Esophagus mucosa (tissue), 1 donor: Measurements from ENCODE around the gene DCC. TPM values are rescaled to one million over a fixed set of nuclear protein-coding genes. Genes with fewer than 3 reads are reported as not detected.

Source experiments
- ATAC-seq: fragments of 200-7000 bp; cut with Tn5 transposase; one replicate; pipeline ENCODE4 v1.9.1; 2020
- total RNA-seq: library from RNA; stranded (reverse); gene quantifications from one replicate; pipeline ENCODE4 v1.2.4, GENCODE V29; 2023
- donor health status: DM: yes; HTN: yes; CAD: no.

The DCC gene
- total RNA-seq, 1 donor from 2014 or later, result not detected

DNA sequence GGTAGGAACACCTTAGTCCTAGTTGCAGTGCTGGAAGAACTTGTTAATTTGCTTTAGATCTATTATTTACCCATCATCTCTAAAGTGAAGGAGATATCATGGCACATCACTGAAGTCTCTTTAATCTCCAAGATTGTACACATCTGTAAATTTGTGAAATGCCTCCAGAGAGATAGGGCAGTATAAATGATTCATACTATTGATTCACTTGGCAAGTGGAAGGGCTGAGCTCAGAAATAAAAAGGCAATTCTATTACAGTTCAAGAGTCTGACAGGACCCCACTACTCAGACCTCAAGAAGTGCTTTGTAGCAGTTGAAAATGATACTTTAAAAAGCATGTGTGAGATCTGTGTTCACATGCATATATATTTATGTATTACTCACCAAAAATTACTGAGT lies 489.3 kb downstream of the DCC start:
- no peak for ATAC-seq

DNA sequence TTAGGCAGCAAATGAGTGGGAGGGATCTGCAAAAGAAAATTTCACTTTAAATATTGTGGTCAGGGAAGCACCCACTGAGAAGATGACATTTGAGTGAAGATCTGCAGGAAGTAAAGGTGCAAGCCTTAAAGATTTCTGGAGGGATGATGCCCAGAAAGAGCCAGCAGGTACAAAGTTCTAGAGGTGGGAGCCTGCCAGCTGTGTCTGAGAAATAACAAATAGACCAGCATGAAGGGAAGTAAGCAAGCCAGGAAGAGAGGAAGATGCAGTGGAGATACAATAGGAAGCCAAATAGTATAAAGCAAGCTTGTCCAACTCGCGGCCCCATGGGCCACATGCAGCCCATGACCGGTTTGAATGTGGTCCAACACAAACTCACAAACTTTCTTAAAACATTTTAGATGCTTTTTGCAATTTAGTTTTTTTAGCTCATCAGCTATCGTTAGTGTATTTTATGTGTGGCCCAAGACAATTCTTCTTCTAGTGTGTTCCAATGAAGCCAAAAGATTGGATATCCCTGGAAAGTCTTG lies 489.9 kb downstream of the DCC start:
- ATAC-seq, result no peak

DNA sequence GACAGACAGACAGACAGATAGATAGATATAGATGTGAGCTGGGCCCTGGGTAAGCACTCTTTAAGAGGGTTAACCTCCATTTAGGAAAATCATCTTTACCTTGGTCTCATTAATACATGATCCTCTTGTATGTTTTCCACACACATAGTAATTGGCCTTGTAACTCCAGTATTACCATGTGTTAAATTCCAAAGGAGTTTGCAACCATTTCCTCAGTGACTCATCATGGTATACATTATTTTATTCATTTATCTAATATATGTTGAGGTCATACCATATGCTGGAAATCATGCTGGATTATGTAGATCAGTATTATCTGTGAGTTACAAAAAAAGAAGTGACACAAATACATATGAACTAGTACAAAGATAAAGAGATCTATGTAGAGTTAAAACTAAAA lies 504.3 kb downstream of the DCC start:
- no peak for ATAC-seq

DNA sequence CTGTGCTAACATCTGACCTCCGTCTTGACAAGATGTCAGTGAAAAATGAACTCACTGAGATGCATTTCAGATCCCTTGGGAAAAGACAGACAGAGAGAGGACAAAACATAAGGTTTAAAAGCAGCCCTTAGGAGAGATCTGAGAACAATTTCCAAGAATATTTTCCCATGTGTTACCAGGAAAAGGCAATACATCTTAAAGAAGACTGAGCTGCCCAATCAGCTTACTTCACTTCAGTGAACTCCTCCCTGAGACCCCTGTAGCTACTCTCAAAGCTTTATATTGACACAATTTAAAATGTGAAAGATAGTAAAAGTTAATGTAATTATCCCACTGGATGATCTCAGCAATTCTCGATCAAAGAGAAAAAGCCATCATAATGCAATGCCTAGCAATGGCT lies 505.0 kb downstream of the DCC start:
- no peak for ATAC-seq

DNA sequence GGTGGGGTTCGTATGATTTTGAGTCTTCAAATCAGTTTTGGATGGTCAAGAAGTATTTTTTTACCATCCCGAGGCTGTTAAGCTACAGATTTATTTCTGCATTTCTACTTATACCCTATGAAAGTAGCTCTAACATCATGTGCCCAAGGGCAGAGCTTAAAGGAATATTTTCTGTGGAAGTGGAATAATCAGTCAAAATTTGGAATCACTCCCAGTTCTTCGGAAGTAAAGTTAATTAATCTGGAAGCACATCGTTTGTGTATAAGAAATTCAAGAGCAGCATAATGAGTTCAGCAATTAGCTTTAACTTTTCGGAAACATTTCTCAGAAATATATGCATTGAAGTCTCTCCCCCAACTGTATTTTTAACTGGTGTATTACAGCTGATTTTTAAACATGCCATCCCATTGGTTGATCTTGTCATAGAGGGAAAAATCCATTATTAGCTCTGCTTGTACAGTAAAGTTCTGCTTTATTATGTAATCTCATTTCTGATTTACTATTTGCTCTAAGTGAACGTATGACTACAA lies 510.1 kb downstream of the DCC start:
- ATAC-seq, result no peak

DNA sequence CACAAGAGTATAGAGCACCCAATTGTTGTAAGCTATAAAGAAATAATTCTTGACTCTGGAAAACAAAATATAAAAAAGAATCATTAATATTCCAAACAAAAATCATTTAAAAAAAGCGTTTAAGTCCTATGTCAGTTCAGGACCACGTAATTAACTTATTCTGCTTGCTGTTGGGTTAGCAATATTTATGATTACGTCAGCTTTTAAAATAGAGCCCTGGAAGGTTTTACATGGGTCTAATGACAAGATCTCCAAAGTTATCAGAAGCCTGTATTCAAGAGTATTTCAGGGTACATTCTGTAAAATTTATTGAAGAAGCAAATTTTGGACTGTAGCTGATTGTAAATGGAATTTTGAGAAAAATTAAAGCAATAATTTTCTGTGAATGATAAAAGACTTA lies 521.6 kb downstream of the DCC start:
- ATAC-seq, result no peak

DNA sequence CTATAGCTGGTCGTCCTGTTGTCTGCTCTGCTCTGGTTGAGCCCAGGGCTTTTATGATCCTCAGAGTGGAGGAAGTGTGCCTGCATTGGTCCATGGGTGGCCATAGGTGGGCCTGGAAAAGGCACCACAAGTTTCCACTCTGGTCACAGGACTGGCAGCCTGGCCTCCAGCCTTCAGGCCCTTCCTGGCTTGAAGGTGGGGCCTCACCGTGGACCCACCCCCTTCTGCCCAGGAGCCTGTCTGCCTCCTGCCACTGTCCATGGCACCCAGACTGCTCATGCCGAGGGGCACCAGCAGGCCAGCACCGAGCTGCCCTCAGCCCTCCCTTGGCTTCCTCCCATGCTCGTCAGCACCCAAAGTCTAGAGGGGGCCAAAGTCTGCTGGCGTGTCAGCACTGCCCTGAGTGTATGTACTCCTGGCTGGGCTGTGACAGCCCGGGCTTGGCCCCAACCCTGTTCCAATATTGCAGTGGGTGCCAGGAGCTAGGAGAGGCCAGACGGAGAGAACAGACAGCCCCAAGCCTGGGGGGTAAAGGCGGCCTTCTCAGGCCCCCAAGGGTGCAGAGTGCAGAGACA lies 529.4 kb downstream of the DCC start:
- ATAC-seq, result no peak

DNA sequence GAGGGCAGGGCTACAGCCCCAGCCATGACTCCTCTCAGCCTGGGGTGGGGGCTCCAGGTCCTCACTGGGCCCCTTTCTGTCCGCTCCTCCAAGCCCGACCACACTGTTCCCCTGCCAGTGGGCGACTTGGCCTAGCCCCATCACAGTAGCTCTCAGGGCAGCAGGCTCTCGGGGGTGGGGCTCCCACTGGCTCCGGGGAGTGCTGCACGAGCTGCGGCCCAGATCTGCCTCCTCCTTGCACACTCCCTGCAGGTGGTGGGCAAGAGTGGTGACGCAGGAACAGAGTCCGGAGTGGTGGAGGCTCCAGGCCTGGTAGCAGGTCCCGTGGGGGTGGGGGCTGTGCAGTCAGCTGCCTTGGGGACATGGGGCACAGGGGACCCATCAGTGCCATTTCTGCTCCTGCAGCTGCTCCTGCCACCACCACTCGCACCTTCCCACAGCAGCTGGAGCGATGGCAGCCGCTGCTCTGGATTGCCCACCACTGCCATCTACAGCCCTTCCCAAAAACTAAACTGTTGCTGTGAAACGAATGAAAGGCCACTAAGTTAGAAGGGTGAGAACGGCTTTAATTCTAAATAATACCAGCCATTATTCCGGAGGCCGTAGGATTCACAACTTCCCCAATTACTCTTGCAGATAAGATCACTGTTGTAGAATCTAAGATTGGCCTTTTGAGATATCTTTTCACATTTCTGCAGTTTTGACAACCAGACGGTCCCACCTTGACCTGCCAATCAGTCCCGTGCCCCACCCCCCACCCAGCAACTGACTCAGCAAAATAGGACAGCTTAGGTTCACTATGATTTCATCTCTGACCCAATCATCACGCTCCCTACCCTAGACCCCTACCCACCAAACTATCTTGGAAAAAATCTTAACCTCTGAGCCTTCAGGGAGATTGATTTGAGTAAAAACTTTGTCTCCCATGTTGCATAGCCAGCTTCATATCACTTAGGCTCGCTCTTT lies 530.2 kb downstream of the DCC start:
- ATAC-seq, result no peak

DNA sequence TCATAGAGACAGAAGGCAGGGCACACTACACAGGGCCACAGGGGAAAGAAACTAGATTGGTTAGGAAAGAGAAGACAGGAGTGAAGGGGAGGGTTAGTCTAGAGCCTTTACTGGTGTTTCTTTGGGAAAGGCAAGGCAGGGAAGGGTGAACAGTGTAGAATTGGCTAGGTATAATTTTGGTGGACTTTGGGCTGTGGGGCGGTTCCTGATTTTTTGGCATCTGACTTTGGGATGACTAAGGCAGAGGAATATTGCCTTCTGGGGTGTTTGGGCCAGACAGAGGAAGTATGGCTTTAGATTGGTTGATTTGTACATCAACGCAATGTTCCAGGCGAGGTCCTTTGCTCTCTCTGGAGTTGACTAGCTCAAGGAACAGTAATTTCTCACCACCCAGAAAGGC lies 534.8 kb downstream of the DCC start:
- ATAC-seq, result no peak

DNA sequence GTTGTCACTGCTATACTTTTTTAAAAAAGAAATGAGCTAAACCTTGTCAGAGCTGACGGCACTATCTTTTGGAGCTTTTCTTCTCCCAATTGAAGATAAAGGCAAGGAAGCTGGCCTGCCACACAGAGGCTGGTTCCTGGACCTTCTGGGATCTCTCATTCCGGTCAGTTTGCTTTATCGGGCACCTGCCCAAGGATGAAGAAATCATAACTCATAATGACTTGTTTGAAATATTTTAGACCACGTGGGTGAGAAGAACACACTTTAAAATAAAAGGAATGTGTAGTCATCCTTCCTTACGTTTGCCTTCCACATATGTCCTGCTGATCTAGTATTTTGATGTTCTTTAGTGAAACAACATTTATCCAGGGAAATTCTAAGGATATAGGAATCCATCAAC lies 535.7 kb downstream of the DCC start:
- ATAC-seq, result no peak

DNA sequence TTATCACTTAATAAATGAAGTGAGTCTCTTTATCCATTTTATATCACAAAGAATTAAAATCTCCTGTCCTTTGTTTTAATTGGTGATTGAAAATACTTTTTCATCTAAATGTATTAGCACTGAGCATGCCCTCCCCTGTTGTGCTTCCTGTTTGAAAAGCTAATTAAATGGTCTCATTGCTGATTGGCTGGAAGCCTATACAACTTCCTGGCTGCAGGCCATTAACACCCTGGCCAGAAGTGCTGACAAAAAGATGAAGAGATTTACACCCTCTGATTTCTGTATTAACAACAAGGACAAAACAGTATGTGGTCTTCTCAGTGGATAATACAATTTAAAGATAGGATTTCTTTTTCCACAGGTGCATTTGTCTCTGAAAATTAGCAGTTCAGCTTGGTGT lies 548.0 kb downstream of the DCC start:
- no peak for ATAC-seq

DNA sequence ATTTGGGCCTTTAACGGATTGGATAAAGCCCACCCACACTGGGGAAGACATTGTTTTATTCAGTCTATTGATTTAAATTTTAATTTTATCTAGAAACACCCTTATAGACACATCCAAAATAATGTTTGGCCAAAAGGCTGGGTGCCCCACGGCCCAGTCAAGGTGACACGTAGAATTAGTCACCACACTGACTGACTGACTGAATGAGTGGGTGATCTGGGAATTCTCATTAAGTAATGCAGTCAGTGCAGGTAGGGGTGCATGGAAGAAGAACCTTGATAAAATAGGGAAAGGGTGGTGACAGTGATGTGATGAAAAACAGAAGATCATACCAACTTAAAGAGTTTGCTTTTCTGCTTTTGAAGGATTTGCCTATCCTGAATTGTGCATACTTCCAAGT lies 554.8 kb downstream of the DCC start:
- no peak for ATAC-seq

DNA sequence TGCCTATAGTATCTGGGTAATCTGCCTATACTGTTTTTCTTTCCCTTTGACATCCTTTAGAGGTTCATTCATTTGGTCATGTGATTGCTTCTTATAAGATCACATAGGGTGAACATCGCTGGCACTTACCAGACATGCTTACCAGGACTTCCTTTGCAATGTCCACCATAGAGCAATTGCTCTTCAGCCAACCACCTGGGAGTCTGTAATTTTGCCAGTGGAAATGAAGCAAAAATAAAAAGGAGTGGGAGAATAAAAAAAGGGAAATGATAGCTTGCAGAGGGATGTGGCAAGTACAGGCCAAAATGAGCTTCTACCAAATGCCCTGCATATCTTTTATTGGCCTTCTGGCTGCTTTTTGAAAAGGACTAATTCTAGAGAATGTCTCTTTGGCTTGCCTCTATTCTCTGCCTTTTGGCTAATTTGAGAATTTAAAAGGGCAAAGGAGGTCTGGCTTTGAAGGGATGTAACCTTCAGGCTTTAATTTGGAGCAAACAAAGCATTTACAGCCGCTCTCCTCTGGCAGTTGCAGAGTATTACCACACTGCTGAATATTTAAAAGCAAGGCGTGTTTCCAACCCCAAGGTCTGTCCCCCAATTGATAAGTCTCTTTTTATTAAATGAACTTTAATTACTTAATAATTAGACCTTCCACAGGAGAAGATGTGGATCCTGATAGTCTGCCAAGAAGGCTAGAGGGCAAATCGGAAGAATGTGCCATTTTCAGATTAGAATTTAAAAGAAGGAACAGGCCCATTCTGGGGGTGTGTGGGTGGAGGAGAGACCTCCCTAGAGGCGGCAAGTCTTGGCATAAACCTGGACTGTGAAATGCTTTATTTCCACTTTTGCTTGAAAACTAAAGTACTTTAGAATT lies 557.9 kb downstream of the DCC start:
- no peak for ATAC-seq

DNA sequence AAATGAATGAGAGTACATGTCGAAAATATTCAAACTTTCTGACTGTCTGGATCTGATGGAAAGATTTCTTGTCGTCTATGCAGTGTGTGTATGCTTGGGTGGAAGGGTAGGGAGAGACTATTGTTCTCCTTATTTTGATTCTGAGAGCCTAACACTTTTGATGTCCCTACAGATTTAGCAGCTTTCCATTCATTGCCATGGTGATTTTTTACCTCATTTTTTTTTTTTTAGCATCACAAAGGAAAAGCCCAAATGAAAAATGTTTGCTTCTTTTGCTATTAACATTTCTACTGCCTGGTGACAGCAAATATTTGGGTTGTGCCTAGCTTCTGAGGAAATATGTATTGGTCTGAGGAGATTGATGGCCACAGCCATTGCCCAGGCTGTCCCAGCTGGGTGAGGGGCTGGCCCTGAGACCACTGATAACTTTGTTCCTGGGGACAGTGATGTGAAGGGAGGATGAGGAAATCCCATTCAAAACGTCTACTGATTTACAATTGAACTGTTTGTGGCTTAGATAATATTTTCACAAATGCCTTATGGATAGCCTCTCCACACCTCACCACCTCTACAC lies 558.6 kb downstream of the DCC start:
- no peak for ATAC-seq

DNA sequence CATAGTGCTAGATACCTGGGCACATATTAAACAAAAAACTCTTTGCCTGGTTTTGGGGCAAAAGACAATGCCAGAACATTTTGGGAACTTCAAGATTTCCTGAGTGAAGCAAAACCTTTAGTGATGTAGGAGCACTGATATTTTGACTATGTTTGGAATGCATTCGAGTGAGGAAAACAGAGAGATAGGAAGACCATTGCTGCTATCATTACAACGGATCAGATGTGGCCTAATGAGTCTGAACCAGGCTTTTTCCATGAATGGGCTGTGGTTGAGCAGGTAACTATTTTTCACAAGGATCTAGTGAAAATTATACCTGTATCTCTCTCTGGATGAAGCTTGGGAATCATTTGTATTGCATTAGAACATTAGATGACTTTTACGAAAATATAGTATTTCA lies 562.2 kb downstream of the DCC start:
- ATAC-seq, result no peak

DNA sequence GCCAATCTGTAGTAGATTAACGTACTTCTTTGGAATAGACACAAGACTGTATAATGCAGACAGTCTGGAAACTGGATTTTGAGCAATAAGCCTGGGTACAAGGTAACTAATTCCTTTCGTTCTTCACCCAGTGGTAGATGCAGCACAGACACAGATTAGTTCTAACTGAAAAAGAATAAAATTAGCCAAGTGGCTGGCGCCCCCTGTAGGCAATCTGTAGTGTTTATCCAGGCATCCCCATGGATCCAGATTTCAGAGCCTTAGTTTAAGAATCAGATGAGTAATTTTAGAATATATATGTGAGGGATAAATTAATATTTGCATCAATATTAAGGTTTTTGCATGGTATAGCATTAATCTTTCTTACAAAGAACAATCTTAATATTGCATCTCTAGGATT lies 563.9 kb downstream of the DCC start:
- no peak for ATAC-seq

DNA sequence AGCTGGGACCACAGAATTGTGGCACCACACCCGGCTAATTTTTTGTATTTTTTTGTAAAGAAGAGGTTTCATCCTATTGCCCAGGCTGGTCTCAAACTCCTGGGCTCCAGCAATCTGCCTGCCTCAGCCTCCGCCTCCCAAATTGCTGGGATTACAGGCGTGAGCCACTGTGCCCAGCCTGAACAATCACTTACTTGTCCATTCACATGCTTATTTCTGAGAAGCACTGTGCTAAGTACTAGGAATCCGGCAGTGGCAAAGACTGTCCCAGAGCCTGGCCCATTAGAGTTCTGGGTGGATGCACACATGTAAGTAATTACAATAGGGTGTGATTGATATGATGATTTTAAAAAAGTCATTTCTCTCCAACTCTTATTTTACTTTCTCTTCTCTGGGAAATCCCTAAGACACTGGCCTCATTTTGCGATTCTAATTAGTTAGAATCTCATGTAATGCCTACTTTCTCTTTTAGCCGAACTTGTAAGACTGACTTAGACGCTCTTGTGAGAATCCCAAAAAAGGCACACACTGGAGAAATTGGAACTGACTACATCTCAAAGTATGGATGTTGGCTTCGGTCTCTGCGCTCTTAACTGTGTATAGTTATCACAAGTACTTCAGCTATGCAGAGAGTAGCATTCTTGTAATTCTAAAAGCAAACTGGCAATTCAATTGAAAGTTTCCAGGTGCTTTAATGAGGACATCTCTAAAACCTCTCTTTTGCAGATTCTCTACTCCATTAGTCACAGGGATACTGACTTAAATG lies 567.7 kb downstream of the DCC start:
- ATAC-seq, result no peak

DNA sequence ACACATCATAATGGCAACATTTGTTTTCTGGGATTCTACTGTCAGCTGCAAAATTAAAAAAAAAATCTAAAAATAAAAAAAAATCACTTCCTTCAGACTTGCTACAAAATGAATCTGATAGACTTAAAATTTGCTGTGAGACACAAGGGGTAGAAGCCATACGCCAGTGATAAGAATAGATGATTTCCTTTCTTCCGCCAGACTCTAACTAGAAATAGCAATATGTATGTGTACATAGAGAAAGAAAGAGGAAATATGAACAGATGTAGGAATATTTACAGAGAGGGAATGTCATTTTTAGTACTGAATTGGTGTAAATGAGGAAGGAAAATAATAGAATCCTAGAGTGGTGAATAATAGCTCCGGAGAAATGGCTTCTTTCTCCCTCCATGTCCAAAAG lies 574.2 kb downstream of the DCC start:
- ATAC-seq, result no peak

DNA sequence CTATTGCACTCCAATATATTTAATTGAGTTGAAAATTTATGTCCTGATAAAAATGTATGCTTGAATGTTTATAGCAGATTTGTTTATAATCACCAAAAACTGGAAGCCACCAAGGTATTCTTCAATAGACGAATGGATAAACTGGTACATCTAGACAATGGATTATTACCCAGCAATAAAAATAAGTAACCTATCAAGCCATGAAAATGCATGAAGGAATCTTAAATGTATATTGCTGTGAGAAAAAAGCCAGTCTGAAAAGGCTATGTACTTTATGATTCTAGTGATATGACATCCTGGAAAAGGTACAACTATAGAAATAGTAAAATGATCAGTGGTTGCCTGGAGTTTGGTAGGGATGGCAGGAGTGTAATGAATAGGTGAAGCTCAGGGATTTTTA lies 580.7 kb downstream of the DCC start:
- ATAC-seq, result no peak

DNA sequence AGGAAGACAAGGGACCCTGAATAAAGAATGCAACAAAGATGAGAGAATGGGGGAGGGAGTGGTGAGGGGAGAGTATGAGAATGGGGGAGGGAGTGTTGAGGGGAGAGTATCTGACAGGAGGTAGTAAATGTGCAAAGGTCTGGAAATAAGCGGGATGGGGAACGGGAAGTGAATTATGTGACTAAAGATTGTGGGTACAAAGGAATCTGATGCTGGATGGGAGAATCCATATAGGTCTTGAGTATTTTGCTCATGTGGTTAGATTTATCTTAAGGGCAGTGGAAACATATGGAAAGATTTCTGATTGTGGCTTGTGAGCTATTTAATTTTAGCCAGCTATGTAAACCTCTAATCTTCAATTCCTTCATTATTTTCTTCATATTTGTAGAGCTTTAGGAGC lies 593.4 kb downstream of the DCC start:
- ATAC-seq, result no peak

DNA sequence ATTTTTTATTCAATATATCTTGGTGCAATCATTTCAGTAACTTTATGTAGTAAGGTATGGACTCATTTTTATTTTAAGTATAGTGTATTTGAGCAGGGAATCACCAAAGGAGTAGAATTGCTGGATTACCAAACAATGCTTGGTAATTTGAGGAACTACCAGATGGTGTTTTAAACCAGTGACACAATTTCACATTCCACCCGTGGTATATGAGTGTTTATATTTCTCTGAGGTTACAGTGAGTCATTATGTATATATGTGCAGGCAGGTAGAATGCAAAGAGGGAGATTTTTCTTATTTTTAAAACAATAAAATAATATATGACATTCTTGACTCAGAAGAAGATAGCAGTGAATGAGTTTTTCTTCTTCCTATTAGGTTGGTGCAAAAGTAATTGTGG lies 596.9 kb downstream of the DCC start:
- no peak for ATAC-seq

DNA sequence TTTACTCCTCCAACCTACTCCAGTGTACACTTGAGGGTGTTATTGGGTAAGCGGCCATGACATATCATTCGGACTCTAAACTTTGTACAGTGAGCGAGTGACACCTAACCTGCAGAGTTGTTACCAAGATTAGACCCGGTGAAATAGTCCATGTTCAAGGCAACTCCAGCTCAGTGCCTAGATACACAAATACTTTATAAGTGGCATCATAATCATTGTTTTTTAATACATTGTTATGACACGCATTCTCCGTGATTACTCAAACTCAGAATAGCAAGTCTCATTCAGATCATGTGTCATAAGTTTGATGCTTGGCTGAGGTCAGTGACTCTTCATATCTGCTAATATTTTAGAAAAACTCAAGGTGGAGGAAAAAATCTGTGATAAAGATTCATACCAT lies 597.8 kb downstream of the DCC start:
- no peak for ATAC-seq
